ENCODE measurements around the gene LHFPL3.

The LHFPL3 gene

DNA sequence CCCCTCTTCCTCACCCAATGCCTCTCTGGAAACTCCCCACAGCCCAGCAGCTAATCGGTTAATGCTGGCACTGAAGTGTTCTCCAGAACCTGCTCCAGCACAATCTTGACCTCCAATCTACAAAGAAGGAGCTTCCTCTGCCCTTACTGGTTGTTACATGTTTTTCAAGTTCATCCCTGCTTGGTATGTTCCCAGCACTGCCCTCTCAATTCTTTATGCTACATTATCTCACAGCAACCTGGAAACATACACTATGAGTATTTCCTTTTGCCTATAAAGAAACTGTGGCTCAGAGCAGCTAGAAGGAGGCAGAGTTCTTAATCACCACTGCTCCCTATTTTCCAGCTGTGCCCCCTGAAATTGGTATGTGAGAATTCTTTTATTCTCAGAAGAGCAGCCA is 601.5 kb downstream of the LHFPL3 start:
- no peak overlapping the region for H3K27ac ChIP-seq (replicated peaks)
- H3K27me3 ChIP-seq (ENCODE audit: insufficient read depth, poor library complexity, severe bottlenecking), result no peaks in the 10 kb centered on the region
- TF ChIP-seq, protein P1, sequence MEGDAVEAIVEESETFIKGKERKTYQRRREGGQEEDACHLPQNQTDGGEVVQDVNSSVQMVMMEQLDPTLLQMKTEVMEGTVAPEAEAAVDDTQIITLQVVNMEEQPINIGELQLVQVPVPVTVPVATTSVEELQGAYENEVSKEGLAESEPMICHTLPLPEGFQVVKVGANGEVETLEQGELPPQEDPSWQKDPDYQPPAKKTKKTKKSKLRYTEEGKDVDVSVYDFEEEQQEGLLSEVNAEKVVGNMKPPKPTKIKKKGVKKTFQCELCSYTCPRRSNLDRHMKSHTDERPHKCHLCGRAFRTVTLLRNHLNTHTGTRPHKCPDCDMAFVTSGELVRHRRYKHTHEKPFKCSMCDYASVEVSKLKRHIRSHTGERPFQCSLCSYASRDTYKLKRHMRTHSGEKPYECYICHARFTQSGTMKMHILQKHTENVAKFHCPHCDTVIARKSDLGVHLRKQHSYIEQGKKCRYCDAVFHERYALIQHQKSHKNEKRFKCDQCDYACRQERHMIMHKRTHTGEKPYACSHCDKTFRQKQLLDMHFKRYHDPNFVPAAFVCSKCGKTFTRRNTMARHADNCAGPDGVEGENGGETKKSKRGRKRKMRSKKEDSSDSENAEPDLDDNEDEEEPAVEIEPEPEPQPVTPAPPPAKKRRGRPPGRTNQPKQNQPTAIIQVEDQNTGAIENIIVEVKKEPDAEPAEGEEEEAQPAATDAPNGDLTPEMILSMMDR (IDR thresholded peaks at IDR 0.05; ENCODE audit: insufficient read depth, low read length), result no peak
- TF ChIP-seq POLR2AphosphoS5 (IDR thresholded peaks at IDR 0.05; ENCODE audit: low read depth), result no peak
- TF ChIP-seq GABPA (IDR thresholded peaks at IDR 0.05; ENCODE audit: low read depth), result no peak
- no peak for TF ChIP-seq SPI1 (IDR thresholded peaks at IDR 0.05; ENCODE audit: borderline replicate concordance, low read depth)
- TF ChIP-seq, protein P2, sequence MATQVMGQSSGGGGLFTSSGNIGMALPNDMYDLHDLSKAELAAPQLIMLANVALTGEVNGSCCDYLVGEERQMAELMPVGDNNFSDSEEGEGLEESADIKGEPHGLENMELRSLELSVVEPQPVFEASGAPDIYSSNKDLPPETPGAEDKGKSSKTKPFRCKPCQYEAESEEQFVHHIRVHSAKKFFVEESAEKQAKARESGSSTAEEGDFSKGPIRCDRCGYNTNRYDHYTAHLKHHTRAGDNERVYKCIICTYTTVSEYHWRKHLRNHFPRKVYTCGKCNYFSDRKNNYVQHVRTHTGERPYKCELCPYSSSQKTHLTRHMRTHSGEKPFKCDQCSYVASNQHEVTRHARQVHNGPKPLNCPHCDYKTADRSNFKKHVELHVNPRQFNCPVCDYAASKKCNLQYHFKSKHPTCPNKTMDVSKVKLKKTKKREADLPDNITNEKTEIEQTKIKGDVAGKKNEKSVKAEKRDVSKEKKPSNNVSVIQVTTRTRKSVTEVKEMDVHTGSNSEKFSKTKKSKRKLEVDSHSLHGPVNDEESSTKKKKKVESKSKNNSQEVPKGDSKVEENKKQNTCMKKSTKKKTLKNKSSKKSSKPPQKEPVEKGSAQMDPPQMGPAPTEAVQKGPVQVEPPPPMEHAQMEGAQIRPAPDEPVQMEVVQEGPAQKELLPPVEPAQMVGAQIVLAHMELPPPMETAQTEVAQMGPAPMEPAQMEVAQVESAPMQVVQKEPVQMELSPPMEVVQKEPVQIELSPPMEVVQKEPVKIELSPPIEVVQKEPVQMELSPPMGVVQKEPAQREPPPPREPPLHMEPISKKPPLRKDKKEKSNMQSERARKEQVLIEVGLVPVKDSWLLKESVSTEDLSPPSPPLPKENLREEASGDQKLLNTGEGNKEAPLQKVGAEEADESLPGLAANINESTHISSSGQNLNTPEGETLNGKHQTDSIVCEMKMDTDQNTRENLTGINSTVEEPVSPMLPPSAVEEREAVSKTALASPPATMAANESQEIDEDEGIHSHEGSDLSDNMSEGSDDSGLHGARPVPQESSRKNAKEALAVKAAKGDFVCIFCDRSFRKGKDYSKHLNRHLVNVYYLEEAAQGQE (IDR thresholded peaks at IDR 0.05; ENCODE audit: insufficient replicate concordance, low read depth), result no peak

DNA sequence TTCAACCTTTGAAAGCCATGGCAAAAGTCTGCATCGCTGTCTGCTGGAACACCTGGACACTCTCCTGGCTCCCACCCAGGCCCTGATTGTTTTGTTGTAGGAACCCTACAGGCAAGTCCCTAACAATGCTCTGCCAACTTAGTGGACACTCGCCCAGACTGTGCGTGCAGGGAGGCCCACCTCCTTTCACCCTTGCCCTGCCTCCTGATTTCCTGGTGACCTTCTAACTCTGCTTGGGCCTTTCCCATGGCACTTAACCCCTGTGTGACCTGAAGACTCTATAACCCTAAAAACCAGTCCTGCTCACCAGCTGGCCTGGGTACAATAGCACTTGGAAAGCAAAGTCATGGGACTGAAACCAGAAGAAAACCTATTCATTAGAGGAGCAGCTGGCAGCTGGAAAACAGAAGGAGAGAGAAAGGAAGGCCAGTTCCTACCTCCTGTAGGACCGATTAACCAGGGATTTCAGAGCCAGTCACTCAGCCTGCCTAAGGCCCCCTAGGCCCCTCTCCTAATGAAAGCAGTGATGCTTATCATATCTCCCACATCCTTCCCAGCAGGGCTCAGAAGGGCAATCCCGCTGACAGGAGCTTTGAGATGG is 602.9 kb downstream of the LHFPL3 start:
- TF ChIP-seq SPI1 (IDR thresholded peaks at IDR 0.05; ENCODE audit: borderline replicate concordance, low read depth) (no peak), GABPA (IDR thresholded peaks at IDR 0.05; ENCODE audit: low read depth) (no peak)
- TF ChIP-seq, protein P2 (IDR thresholded peaks at IDR 0.05; ENCODE audit: insufficient replicate concordance, low read depth), result no peak
- TF ChIP-seq, protein P1 (IDR thresholded peaks at IDR 0.05; ENCODE audit: insufficient read depth, low read length), result no peak
- DNase-seq (ENCODE audit: low read depth in 1 of 2, low spot score in 1 of 2), result no peak
- no peak overlapping the region for H3K27ac ChIP-seq (replicated peaks)
- no peak overlapping the region for H3K4me3 ChIP-seq (replicated peaks; ENCODE audit: insufficient read depth, low read length)
- H3K27me3 ChIP-seq (ENCODE audit: insufficient read depth, poor library complexity, severe bottlenecking), result no peaks in the 10 kb centered on the region

More for the DNA sequence above, 601.5 kb downstream of the LHFPL3 start:
- DNase-seq (ENCODE audit: low read depth in 1 of 2, low spot score in 1 of 2), result no peak
- no peak overlapping the region for H3K4me3 ChIP-seq (replicated peaks; ENCODE audit: insufficient read depth, low read length)

DNA sequence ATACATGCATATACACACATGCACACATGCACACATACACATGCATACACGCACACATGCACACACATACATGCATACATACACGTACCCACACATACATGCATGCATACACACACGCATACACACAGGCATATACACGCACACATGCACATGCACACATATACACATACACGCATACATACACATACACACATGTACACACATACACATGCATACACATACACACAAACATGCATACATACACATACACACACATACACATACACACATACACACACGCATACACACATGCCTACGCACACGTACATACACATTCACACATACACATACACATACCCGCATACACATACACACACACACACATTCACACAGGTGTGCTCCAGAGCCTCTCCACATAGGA is 604.6 kb downstream of the LHFPL3 start:
- TF ChIP-seq GABPA (IDR thresholded peaks at IDR 0.05; ENCODE audit: low read depth), result no peak
- TF ChIP-seq, protein P2 (IDR thresholded peaks at IDR 0.05; ENCODE audit: insufficient replicate concordance, low read depth), result no peak
- TF ChIP-seq SPI1 (IDR thresholded peaks at IDR 0.05; ENCODE audit: borderline replicate concordance, low read depth), result no peak
- TF ChIP-seq POLR2AphosphoS5 (IDR thresholded peaks at IDR 0.05; ENCODE audit: low read depth), result no peak
- TF ChIP-seq, protein P1 (IDR thresholded peaks at IDR 0.05; ENCODE audit: insufficient read depth, low read length), result no peak
- H3K27me3 ChIP-seq (ENCODE audit: insufficient read depth, poor library complexity, severe bottlenecking), result no peaks in the 10 kb centered on the region
- no peak overlapping the region for H3K4me3 ChIP-seq (replicated peaks; ENCODE audit: insufficient read depth, low read length)
- no peak overlapping the region for H3K27ac ChIP-seq (replicated peaks)
- no peak for DNase-seq (ENCODE audit: low read depth in 1 of 2, low spot score in 1 of 2)
